GM19463 (cell line): ENCODE data around the gene CLIC5.

ENCODE experiments used
- ATAC-seq: cut with Tn5 transposase; IDR thresholded peaks from one replicate; pipeline ENCODE4 v1.9.1; 2021; ENCODE audit warnings: mild to moderate bottlenecking, moderate library complexity; ENCODE audit not compliant: unreplicated experiment

CLIC5 gene

GRCh38 chr6:45851034-45851400 is 164.6 kb downstream of the CLIC5 start:
- ATAC-seq = no peak

- no peak for ATAC-seq
Measured at GRCh38 chr6:45850378-45851033, 165.2 kb downstream of the CLIC5 start.

DNA sequence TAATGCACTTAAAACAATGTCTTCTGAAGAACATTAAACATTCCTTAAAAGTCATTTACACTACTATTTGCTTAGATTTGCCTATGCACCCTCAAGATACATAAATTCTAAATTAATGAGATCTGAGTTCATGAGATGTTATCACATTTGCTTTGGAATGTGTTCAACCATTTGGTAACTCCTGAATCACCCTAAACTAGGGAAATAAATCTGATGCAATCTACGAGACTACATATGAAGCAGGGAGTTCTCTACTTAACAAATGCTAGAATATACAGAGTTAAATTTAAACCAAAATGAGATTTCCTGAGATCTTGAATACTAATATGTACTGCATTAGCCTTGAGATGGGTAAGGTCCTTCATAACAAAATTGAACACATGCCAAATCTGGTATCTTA is 170.1 kb downstream of the CLIC5 start:
- ATAC-seq = no peak

DNA sequence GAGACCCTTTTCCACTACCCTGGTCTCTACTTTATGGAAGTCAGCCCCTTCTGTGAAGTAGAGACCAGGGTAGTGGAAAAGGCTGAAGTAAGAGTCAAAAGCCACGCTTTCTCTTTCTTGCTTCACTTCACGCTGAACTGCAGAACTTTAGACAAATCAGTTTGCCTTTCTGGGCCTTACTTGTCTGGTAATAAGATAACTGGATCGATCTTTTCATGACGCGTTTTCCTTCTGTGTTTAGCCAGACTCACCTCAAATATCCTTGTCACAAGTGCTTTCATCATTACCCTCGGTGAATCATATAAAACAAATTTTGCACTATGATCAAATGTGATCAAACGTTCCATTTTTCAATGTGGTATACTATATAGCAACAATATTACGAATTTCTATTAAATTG is 170.7 kb downstream of the CLIC5 start:
- no peak for ATAC-seq

DNA sequence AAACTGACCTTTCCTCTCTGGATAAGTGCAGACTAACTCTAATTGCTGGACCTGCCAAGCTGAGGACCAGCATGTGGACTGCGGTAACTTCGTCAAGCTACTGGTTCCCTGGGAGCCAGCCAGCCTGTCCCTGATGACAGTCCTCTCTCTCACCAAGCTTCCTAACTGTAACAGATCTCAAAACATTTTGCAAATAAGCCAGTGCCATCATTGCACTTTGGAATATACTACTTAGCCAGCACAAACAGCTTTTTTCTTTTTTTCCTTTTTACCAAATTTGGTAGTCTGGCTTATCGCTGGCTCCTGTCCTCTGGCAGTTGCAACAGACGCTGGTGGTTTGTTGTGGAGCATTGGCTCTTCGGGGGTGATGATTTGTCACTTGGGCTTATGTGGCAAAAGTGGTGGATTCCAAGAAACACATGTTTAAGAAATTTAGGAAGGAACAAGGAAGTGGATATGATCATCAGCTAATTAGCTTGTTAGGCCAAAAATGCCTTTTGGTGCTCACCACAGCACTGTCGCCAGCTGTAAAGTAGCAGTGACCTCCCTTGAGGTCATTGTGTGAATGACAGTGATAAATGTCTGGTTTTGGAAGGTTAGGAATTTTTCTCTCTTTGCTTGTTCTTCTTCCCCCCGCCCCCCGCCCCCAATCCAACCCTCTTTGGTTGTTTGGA is 171.7 kb downstream of the CLIC5 start:
- no peak for ATAC-seq

GRCh38 chr6:45841062-45841461 is 174.6 kb downstream of the CLIC5 start:
- no peak for ATAC-seq

- ATAC-seq = no peak
Measured at GRCh38 chr6:45838996-45839395, 176.7 kb downstream of the CLIC5 start.

DNA sequence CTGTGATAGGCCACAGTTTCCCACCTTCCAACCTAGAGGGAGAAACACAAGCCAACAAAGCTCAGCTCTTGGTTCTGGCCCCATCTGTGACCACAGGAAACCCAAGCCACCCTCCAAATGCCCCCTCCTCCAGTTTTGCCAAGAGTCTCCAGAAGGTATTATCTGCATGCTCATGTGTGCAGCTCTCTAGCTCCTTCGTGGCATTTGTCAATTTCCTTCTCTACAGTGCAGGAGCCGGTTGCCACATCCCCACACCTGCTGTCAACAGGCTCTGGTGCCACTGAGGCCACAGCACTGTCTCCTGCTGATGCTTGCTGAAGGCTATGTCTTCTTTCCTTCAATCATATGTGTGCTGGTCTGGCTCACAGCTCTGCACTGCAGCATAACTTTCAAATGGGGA is 177.2 kb downstream of the CLIC5 start:
- no peak for ATAC-seq

DNA sequence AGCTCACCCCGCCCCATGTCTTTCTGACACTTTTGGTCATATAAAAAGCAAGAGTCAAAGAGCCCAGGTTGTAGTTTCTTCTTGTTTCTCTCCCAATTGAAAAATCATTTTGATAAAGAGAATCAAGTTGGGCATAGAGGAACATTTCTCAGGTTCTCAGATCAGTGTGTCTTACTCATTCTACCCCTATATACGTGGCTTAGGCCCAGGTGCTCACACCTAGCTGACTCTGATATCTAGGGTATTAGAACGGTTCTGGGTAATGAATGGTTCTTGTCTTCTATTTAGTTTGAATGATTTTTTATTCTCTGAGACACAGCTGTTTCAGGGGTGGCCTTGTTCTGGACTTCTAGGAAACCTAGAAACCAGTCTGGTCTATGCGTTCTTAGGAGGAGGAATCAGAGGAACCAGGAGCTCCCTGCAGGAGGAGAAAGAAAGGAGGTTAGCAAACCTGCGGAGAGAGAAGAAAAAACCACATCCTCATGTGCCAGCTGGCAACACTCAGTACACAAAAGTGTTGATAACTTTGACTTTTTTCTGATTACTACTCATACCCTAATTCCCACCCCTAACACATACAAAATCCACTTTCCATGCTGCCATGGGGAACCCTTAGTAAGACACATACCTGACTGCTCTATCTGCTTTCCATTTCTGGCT is 178.0 kb downstream of the CLIC5 start:
- ATAC-seq = no peak

GRCh38 chr6:45836984-45837383 is 178.7 kb downstream of the CLIC5 start:
- no peak for ATAC-seq

- ATAC-seq = no peak
Measured at GRCh38 chr6:45836438-45836824, 179.2 kb downstream of the CLIC5 start.

DNA sequence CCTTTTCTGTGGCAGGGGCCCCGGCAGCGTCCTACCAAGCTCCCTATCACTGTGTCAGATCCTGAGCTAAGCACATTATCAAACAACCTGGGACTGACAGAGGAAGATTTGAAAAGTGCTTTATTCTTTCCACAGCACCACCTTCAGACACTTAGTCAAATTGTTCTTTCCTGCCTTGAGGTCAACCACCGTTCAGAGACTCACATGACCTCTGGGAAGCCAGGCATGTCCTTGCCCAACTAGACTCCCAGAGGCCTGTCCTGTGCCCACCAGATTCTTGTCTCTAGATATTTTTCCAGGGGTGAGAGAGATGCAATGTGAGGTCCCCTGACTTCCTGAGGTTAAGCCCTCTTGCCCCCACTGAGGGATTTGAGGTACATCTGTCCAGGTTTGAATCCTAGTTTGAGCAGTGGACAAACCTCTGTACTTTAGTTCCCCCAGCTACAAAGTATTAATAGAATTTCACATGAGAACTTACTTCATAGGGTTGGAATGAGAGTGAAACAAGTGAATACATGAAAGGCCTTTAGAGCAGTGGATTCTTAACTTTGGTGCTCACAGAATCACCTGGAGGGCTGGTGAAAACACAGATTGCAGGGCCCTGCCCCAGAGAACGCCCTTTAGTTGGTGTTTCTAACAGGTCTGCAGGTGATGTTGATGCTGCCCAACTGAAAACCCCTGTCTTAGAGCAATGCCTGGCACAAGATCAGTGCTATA is 179.8 kb downstream of the CLIC5 start:
- ATAC-seq = no peak

DNA sequence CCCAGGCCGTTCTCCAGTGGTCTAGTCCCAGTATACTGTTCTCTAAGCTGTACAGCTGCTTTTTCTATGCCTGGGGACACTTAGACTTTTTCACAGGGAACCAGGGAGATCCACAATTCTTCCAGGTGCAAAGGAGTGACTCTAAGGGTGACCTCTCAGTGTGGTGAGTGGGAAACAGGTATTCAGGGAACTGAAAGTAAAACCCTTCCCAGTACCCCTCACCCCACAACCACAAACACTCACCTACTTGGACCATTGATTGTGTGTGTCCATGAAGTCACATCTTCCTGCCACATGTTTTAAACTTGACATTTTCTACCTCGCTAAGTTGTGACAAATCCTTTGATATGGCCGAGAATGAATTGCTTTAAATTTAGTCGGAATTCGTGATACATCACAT is 183.6 kb downstream of the CLIC5 start:
- ATAC-seq = no peak
